ENCODE measurements around the gene DIPK1B.

- TF ChIP-seq CTCF (IDR thresholded peaks at IDR 0.05): no peak
- TF ChIP-seq EP300 (IDR thresholded peaks at IDR 0.05): no peak
- no peak for TF ChIP-seq POLR2A (IDR thresholded peaks at IDR 0.05)
Measured at GRCh38 chr9:136683755-136684154, 28.6 kb upstream of the DIPK1B start.
